Neural cell (in vitro differentiated cells): ENCODE data around the gene SLC8A1. TPM values are rescaled to one million over a fixed set of nuclear protein-coding genes. Genes with fewer than 3 reads are reported as not detected.

ENCODE experiments used
- H2AFZ ChIP-seq: fragments of 200-600, 300-800 bp; sonication (generic), shearing (Covaris generic); 2 replicates; pipeline ENCODE4 v1.6.0; 2014; ENCODE audit warnings: low read depth, mild to moderate bottlenecking, antibody characterized with exemption, low read length, moderate library complexity
- H3F3A ChIP-seq: fragments of 200-600 bp; shearing (Covaris generic); 2 replicates; pipeline ENCODE4 v1.6.1; 2016; ENCODE audit warnings: mild to moderate bottlenecking, moderate library complexity, mixed read lengths, antibody characterized with exemption, low read length; ENCODE audit not compliant: insufficient read depth, poor library complexity, severe bottlenecking
- H3K27ac ChIP-seq: fragments of 200-600, 300-800 bp; sonication (generic), shearing (Covaris generic); 2 replicates; pipeline ENCODE4 v1.5.1; 2014; ENCODE audit warnings: mild to moderate bottlenecking, low read length, moderate library complexity
- H3K27me3 ChIP-seq: fragments of 300-800, 200-600 bp; sonication (generic), shearing (Covaris generic); 2 replicates; pipeline ENCODE4 v1.6.0; 2014; ENCODE audit warnings: mild to moderate bottlenecking, low read depth, low read length, moderate library complexity; ENCODE audit not compliant: insufficient read depth
- H3K36me3 ChIP-seq: fragments of 300-800, 200-600 bp; sonication (generic), shearing (Covaris generic); 2 replicates; pipeline ENCODE4 v1.5.1; 2014; ENCODE audit warnings: mild to moderate bottlenecking, antibody characterized with exemption, low read length, moderate library complexity; ENCODE audit not compliant: insufficient read depth
- H3K4me2 ChIP-seq: fragments of 300-800, 200-600 bp; sonication (generic), shearing (Covaris generic); 2 replicates; pipeline ENCODE4 v1.6.0; 2014; ENCODE audit warnings: mild to moderate bottlenecking, low read length
- H3K4me3 ChIP-seq: fragments of 300-800, 200-600 bp; sonication (generic), shearing (Covaris generic); 2 replicates; pipeline ENCODE4 v1.5.1; 2014; ENCODE audit warnings: mild to moderate bottlenecking, low read length, moderate library complexity
- H3K79me2 ChIP-seq: fragments of 200-600 bp; shearing (Covaris generic); replicated peaks from 2 replicates; pipeline ENCODE4 v1.6.0; 2014; ENCODE audit warnings: mild to moderate bottlenecking, low read length, moderate library complexity; ENCODE audit not compliant: insufficient read depth
- H3K9ac ChIP-seq: fragments of 300-800, 200-600 bp; sonication (generic), shearing (Covaris generic); 2 replicates; pipeline ENCODE4 v1.6.1; 2016; ENCODE audit warnings: mild to moderate bottlenecking, low read length, mixed read lengths
- H3K9me2 ChIP-seq: fragments of 200-600 bp; shearing (Covaris generic); 2 replicates; pipeline ENCODE4 v1.6.1; 2016; ENCODE audit warnings: mild to moderate bottlenecking, low read length, mixed read lengths; ENCODE audit not compliant: insufficient read depth
- H3K9me3 ChIP-seq: fragments of 200-600, 300-800 bp; sonication (generic), shearing (Covaris generic); 2 replicates; pipeline ENCODE4 v1.6.1; 2016; ENCODE audit warnings: mild to moderate bottlenecking, mixed run types, low read length, moderate library complexity, mixed read lengths
- H4K20me1 ChIP-seq: fragments of 200-600 bp; shearing (Covaris generic); 2 replicates; pipeline ENCODE4 v1.6.1; 2016; ENCODE audit warnings: mild to moderate bottlenecking, mixed run types; ENCODE audit not compliant: insufficient read depth
- CTCF ChIP-seq: fragments of 450-650 bp; IDR thresholded peaks from 2 replicates; pipeline ENCODE4 v1.5.1; 2014; ENCODE audit warnings: antibody characterized with exemption, mild to moderate bottlenecking, moderate library complexity; ENCODE audit not compliant: poor library complexity, severe bottlenecking
- EP300 ChIP-seq: fragments of 450-650 bp; conservative IDR thresholded peaks from 2 replicates; pipeline ENCODE4 v1.6.1; 2014; ENCODE audit warnings: antibody characterized with exemption, mild to moderate bottlenecking, moderate library complexity; ENCODE audit not compliant: poor library complexity, severe bottlenecking
- EZH2 ChIP-seq: fragments of 200-600, 300-800 bp; shearing (Covaris generic), sonication (generic); IDR thresholded peaks from 2 replicates; pipeline ENCODE4 v1.6.1; 2014; ENCODE audit warnings: antibody characterized with exemption, low read length, borderline replicate concordance, mild to moderate bottlenecking; ENCODE audit not compliant: insufficient read depth, poor library complexity, severe bottlenecking
- MXI1 ChIP-seq: fragments of 450-650 bp; conservative IDR thresholded peaks from 2 replicates; pipeline ENCODE4 v1.6.1; 2014; ENCODE audit warnings: antibody characterized with exemption, mild to moderate bottlenecking; ENCODE audit not compliant: poor library complexity, severe bottlenecking
- POLR2AphosphoS5 ChIP-seq: IDR thresholded peaks from 2 replicates; pipeline ENCODE4 v1.6.1; 2012
- RAD21 ChIP-seq: fragments of 450-650 bp; conservative IDR thresholded peaks from 2 replicates; pipeline ENCODE4 v1.6.1; 2014; ENCODE audit warnings: antibody characterized with exemption, mild to moderate bottlenecking, moderate library complexity
- REST ChIP-seq: IDR thresholded peaks from 2 replicates; pipeline ENCODE4 v1.6.1; 2012; ENCODE audit warnings: borderline replicate concordance
- SMC3 ChIP-seq: fragments of 450-650 bp; conservative IDR thresholded peaks from 2 replicates; pipeline ENCODE4 v1.6.1; 2014; ENCODE audit warnings: antibody characterized with exemption, mild to moderate bottlenecking, moderate library complexity; ENCODE audit not compliant: poor library complexity
- TAF1 ChIP-seq: IDR thresholded peaks from 2 replicates; pipeline ENCODE4 v1.6.1; 2012; ENCODE audit warnings: low read depth
- polyA plus RNA-seq: library from polyadenylated mRNA; depleted of rRNA; stranded (reverse); fragments of >200 nt; gene quantifications from 2 replicates; pipeline ENCODE4 v1.2.3, GENCODE V29; 2014

The SLC8A1 gene
- polyA plus RNA-seq, 1 donor from 2014 or later = 18.7 TPM

GRCh38 chr2:40126006-40126405 lies 325.9 kb downstream of the SLC8A1 start:
- no peaks in the 10 kb centered on the region for H3K36me3 ChIP-seq
- no peak overlapping the region for H3K27ac ChIP-seq
- TF ChIP-seq CTCF (no peak), SMC3 (no peak), MXI1 (no peak), RAD21 (no peak), POLR2AphosphoS5 (no peak), EP300 (no peak), TAF1 (no peak), REST (no peak), EZH2 (no peak)
- no peaks in the 10 kb centered on the region for H3K9me3 ChIP-seq
- no peaks in the 10 kb centered on the region for H3F3A ChIP-seq
- H2AFZ ChIP-seq = no peak overlapping the region
- no peaks in the 10 kb centered on the region for H3K79me2 ChIP-seq
- H3K27me3 ChIP-seq = no peaks in the 10 kb centered on the region
- no peak overlapping the region for H3K4me3 ChIP-seq
- no peaks in the 10 kb centered on the region for H3K9me2 ChIP-seq
- H3K4me2 ChIP-seq = no peak overlapping the region
- H4K20me1 ChIP-seq = no peaks in the 10 kb centered on the region
- no peak overlapping the region for H3K9ac ChIP-seq

- TF ChIP-seq SMC3 (no peak), EZH2 (no peak), REST (no peak)
- Histone ChIP-seq H3K79me2 (no peaks in the 10 kb centered on the region), H3K9me2 (no peaks in the 10 kb centered on the region), H4K20me1 (no peaks in the 10 kb centered on the region), H3K27ac (no peak overlapping the region), H3F3A (no peaks in the 10 kb centered on the region), H3K36me3 (no peaks in the 10 kb centered on the region), H3K4me3 (no peak overlapping the region), H3K9me3 (no peaks in the 10 kb centered on the region), H3K9ac (no peak overlapping the region), H3K27me3 (no peaks in the 10 kb centered on the region), H3K4me2 (no peak overlapping the region), H2AFZ (no peak overlapping the region)
Measured at GRCh38 chr2:40123746-40124145, 328.1 kb downstream of the SLC8A1 start.
